Heart left ventricle (tissue), 13 donors: ENCODE results near the gene MZT2A.
"Not testable (repeated sequence)": the region's sequence is repeated elsewhere in the genome, so short reads cannot be mapped to it uniquely, and the experiment has no call there.

ENCODE experiments used
- POLR2A ChIP-seq, 2 donors: fragments of 450-650 bp; IDR thresholded peaks; one replicate each; pipeline ENCODE4 v1.6.1; 2017; ENCODE audit warnings: antibody characterized with exemption in 2 of 2, mild to moderate bottlenecking in 2 of 2, moderate library complexity in 2 of 2
- TF ChIP-seq, protein P1 (sequence below), 12 donors: fragments of 200-600 bp; sonication (generic) in 4 of 12; IDR thresholded peaks; one replicate each; pipeline versions ENCODE4 v1.5.0 to v1.8.0; 2018 to 2022; ENCODE audit warnings: antibody characterized with exemption in 12 of 12, mild to moderate bottlenecking in 5 of 12
- donor health status: ischemic (EF 13 %, LVEDD 7.1; RV severe dilation, severe dysfunction).
- donor health status: DM: no; HTN: yes; CAD: no.
- donor health status: DM: no; HTN: no; CAD: no.
- donor health status: ischemic (EF 25% LVEDD 6.9; RV normal size, moderate dysfunction).
- donor health status: ischemic (EF 25% LVEDD 5.7; RV mildly dilated, moderate dysfunction).
- donor health status: ischemic (EF 35%, LVEDD 5.7; RV mildly dilated, moderate dysfunction).
- donor health status: nonischemic (EF 11% LVEDD 7.7; RV severe dilation, severe dysfunction).
- donor health status: DM: yes; HTN: yes; CAD: no.
- donor health status: PGD.
- donor health status: ischemic (EF 29% LVEDD 5.4; RV normal size, mild dysfunction).
- donor health status: nonischemic (EF 23%, LVEDD 6.1; RV moderate dilation, normal function).

- TF ChIP-seq POLR2A (IDR thresholded peaks at IDR 0.05) = not testable (repeated sequence)
- TF ChIP-seq, protein P1, sequence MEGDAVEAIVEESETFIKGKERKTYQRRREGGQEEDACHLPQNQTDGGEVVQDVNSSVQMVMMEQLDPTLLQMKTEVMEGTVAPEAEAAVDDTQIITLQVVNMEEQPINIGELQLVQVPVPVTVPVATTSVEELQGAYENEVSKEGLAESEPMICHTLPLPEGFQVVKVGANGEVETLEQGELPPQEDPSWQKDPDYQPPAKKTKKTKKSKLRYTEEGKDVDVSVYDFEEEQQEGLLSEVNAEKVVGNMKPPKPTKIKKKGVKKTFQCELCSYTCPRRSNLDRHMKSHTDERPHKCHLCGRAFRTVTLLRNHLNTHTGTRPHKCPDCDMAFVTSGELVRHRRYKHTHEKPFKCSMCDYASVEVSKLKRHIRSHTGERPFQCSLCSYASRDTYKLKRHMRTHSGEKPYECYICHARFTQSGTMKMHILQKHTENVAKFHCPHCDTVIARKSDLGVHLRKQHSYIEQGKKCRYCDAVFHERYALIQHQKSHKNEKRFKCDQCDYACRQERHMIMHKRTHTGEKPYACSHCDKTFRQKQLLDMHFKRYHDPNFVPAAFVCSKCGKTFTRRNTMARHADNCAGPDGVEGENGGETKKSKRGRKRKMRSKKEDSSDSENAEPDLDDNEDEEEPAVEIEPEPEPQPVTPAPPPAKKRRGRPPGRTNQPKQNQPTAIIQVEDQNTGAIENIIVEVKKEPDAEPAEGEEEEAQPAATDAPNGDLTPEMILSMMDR (IDR thresholded peaks at IDR 0.05) = not testable (repeated sequence)
Observed at GRCh38 chr2:131492015-131492417, at the start of gene MZT2A.
